Measurements from ENCODE around the gene CEP63.
A peak's percentile ranks its signal among the peaks of the same experiment; 100 is the strongest.
"Not testable (repeated sequence)": the region's sequence is repeated elsewhere in the genome, so short reads cannot be mapped to it uniquely, and the experiment has no call there.

CEP63 gene

DNA sequence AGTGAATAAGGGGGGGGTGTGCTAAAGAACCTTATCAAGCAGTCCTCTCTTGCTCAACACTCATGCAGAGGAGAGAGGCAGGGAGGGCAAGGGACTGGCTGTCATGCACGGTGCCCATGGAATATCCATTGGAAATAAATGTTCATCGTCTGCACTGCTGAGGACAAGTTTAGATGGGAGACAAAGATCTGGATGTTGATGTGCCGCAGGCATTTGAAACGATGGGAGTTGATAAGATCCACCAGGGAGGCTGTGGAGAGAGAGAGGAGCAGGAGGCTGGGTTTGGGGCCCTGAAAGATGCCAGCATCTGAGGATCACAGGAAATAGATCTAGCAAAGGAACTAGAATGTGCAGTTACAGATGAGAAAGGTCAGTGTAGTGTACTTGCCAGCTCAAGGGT is 76.2 kb downstream of the CEP63 start:
- no peaks in the 10 kb centered on the region for H3K27me3 Mint-ChIP-seq (ENCODE audit: low read depth)
- H3K36me3 Mint-ChIP-seq (ENCODE audit: low read depth), result peaks cover 54% of the 10 kb centered on the region
- TF ChIP-seq, protein P1, sequence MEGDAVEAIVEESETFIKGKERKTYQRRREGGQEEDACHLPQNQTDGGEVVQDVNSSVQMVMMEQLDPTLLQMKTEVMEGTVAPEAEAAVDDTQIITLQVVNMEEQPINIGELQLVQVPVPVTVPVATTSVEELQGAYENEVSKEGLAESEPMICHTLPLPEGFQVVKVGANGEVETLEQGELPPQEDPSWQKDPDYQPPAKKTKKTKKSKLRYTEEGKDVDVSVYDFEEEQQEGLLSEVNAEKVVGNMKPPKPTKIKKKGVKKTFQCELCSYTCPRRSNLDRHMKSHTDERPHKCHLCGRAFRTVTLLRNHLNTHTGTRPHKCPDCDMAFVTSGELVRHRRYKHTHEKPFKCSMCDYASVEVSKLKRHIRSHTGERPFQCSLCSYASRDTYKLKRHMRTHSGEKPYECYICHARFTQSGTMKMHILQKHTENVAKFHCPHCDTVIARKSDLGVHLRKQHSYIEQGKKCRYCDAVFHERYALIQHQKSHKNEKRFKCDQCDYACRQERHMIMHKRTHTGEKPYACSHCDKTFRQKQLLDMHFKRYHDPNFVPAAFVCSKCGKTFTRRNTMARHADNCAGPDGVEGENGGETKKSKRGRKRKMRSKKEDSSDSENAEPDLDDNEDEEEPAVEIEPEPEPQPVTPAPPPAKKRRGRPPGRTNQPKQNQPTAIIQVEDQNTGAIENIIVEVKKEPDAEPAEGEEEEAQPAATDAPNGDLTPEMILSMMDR (IDR thresholded peaks at IDR 0.05; ENCODE audit: unreplicated experiment in 3 of 3), result no peak
- H3K27ac Mint-ChIP-seq, result no peak overlapping the region
- H3K4me3 Mint-ChIP-seq, result no peak overlapping the region
- H3K9me3 Mint-ChIP-seq, result no peaks in the 10 kb centered on the region
- H3K4me1 Mint-ChIP-seq, result no peaks in the 10 kb centered on the region

DNA sequence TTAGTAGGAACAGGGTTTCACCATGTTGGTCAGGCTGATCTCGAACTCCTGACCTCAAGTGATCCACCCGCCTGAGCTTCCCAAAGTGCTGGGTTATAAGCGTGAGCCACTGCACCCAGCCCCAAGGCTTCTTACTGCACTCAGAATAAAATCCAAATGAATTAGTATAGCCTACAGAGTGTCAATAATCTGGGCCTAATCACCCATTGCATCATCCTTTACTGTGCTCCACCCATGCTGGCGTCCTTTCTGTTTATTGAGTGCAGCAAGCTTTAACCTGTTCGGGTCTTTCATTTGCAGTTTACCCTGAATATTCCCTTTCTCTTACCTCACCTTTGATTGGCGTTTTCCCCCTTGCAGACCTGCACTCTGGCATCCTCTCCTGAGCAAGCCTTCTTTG is 77.7 kb downstream of the CEP63 start:
- TF ChIP-seq, protein P1 (IDR thresholded peaks at IDR 0.05; ENCODE audit: unreplicated experiment in 3 of 3), result no peak
- no peaks in the 10 kb centered on the region for H3K27me3 Mint-ChIP-seq (ENCODE audit: low read depth)
- no peaks in the 10 kb centered on the region for H3K4me1 Mint-ChIP-seq
- H3K27ac Mint-ChIP-seq, result no peak overlapping the region
- H3K4me3 Mint-ChIP-seq, result no peak overlapping the region
- H3K36me3 Mint-ChIP-seq (ENCODE audit: low read depth), result peaks cover 52% of the 10 kb centered on the region
- H3K9me3 Mint-ChIP-seq, result peaks cover 7% of the 10 kb centered on the region

DNA sequence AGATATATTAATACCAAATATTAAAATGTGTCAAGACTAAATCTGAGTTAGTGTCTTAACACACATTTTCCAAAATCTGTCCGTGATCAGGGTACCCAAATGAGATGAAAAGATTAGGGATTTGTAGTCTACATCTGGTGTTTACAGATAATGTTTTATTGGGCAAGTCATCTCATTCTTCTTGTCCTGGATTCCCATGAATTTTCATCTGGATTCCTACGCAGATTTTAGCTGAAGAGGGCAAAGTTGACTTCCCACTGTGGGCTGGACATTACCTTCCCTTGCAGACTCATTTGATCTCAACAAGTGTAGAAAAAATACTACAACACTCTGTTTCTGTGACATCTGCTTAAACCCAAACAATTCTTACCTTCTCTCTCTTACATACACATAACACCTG is 79.1 kb downstream of the CEP63 start:
- no peak overlapping the region for H3K4me3 Mint-ChIP-seq
- no peak overlapping the region for H3K27ac Mint-ChIP-seq
- no peaks in the 10 kb centered on the region for H3K27me3 Mint-ChIP-seq (ENCODE audit: low read depth)
- H3K9me3 Mint-ChIP-seq, result peaks cover 13% of the 10 kb centered on the region
- peaks cover 50% of the 10 kb centered on the region for H3K36me3 Mint-ChIP-seq (ENCODE audit: low read depth)
- H3K4me1 Mint-ChIP-seq, result no peaks in the 10 kb centered on the region
- TF ChIP-seq, protein P1 (IDR thresholded peaks at IDR 0.05; ENCODE audit: unreplicated experiment in 3 of 3), result no peak

DNA sequence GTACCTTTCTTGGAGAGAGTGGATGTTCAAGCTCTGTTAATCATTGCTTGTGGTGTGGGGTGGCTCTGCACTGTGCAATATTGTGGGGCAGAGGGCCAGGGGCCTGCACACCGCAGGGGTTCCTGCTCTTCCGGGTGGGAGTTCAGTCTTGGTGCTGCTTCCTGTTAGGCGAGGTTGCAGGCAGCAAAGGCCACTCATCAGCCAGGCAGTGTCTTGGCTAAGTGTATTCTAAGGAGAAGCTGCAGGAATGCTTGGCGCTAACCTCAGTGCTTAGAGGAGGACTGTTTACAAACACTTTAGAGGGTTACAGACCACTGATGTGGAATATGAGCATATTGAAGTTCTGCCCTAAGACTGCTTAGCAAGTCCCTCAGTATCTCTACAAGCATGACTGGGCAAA is 81.7 kb downstream of the CEP63 start:
- TF ChIP-seq, protein P1 (IDR thresholded peaks at IDR 0.05; ENCODE audit: unreplicated experiment in 3 of 3), result no peak
- Mint-ChIP-seq H3K27ac (peak overlapping the region; percentile 27 to 56 (median 31)), H3K4me1 (no peaks in the 10 kb centered on the region), H3K9me3 (peaks cover 33% of the 10 kb centered on the region), H3K36me3 (ENCODE audit: low read depth) (peaks cover 39% of the 10 kb centered on the region), H3K4me3 (no peak overlapping the region), H3K27me3 (ENCODE audit: low read depth) (no peaks in the 10 kb centered on the region)

DNA sequence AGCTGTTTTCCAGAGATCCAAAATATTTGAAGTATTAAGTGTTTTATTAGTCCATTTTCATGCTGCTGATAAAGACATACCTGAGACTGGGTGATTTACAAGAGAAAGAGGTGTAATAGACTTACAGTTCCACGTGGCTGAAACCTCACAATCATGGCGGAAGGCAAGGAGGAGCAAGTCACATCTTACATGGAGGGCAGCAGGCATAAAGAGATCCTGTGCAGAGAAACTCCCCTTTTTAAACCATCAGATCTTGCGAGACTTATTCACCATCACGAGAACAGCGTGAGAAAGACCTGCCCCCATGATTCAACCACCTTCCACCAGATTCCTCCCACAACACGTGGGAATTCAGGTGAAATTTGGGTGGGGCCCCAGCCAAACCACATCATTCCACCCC is 82.9 kb downstream of the CEP63 start:
- H3K9me3 Mint-ChIP-seq, result peaks cover 42% of the 10 kb centered on the region
- TF ChIP-seq, protein P1 (IDR thresholded peaks at IDR 0.05; ENCODE audit: unreplicated experiment in 3 of 3), result no peak
- H3K4me3 Mint-ChIP-seq, result no peak overlapping the region
- no peaks in the 10 kb centered on the region for H3K27me3 Mint-ChIP-seq (ENCODE audit: low read depth)
- peaks cover 31% of the 10 kb centered on the region for H3K36me3 Mint-ChIP-seq (ENCODE audit: low read depth)
- H3K27ac Mint-ChIP-seq, result no peak overlapping the region
- H3K4me1 Mint-ChIP-seq, result no peaks in the 10 kb centered on the region

DNA sequence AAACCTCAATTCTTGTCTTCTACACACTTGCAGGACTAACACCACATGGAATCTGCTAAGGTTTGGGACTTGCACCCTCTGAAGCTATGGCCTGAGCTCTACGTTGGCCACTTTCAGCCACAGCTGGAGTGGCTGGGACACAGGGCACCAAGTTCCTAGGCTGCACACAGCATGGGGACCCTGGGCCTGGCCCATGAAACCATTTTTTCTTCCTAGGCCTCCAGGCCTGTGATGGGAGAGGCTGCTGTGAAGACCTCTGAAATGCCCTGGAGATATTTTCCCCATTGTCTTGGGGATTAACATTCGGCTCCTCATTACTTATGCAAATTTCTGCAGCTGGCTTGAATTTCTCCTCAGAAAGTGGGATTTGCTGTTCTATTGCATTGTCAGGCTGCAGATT is 84.0 kb downstream of the CEP63 start:
- not testable (repeated sequence) for H3K27ac Mint-ChIP-seq; H3K27me3 Mint-ChIP-seq (ENCODE audit: low read depth); H3K4me3 Mint-ChIP-seq; H3K4me1 Mint-ChIP-seq
- H3K36me3 Mint-ChIP-seq (ENCODE audit: low read depth), result peaks cover 25% of the 10 kb centered on the region
- peaks cover 42% of the 10 kb centered on the region for H3K9me3 Mint-ChIP-seq

Measured in nephron (organoid).